Measurements from ENCODE around the gene ZNF662.

The ZNF662 gene

GRCh38 chr3:42906070-42906847 is at the start of gene ZNF662:
Gene ZNF662, plus strand, starts transcription at chr3:42906142. Its CDS starts 1,973 bp downstream, at chr3:42908115.
- DNase-seq: no peak

- DNase-seq: no peak
These were observed 49.4 kb upstream of the ZNF662 start for GRCh38 chr3:42856544-42856943.

GRCh38 chr3:42864321-42864950 is 41.5 kb upstream of the ZNF662 start:
- no peak for DNase-seq

GRCh38 chr3:42865256-42865655 is 40.7 kb upstream of the ZNF662 start:
- DNase-seq: no peak

GRCh38 chr3:42867138-42867537 is 38.8 kb upstream of the ZNF662 start:
- no peak for DNase-seq

- no peak for DNase-seq
These were observed 37.1 kb upstream of the ZNF662 start for GRCh38 chr3:42868841-42869240.

GRCh38 chr3:42871592-42872196 is 34.2 kb upstream of the ZNF662 start:
- DNase-seq: no peak

GRCh38 chr3:42872718-42873117 is 33.2 kb upstream of the ZNF662 start:
- no peak for DNase-seq

GRCh38 chr3:42873221-42873982 is 32.5 kb upstream of the ZNF662 start:
- DNase-seq: no peak

- DNase-seq: no peak
These were observed 31.2 kb upstream of the ZNF662 start for GRCh38 chr3:42874749-42875148.

GRCh38 chr3:42875325-42876151 is 30.4 kb upstream of the ZNF662 start, which contains the start of gene CYP8B1:
Gene CYP8B1, minus strand, starts transcription at chr3:42875879. Its CDS starts 63 bp downstream, at chr3:42875816.
- no peak for DNase-seq

- DNase-seq: no peak
These were observed 29.5 kb upstream of the ZNF662 start for GRCh38 chr3:42876401-42876800.

GRCh38 chr3:42876940-42877720 is 28.8 kb upstream of the ZNF662 start:
- DNase-seq: no peak

GRCh38 chr3:42877881-42878280 is 28.1 kb upstream of the ZNF662 start:
- no peak for DNase-seq

- DNase-seq: no peak
These were observed 25.8 kb upstream of the ZNF662 start for GRCh38 chr3:42880183-42880582.

- peak; percentile 68 to 84 for DNase-seq
These were observed 25.1 kb upstream of the ZNF662 start for GRCh38 chr3:42880601-42881451.

GRCh38 chr3:42883251-42883930 is 22.6 kb upstream of the ZNF662 start:
- DNase-seq: peak; percentile 38 to 60

- DNase-seq: no peak
These were observed 21.6 kb upstream of the ZNF662 start for GRCh38 chr3:42884324-42884723.

- no peak for DNase-seq
These were observed 19.6 kb upstream of the ZNF662 start for GRCh38 chr3:42886294-42886822.

GRCh38 chr3:42887084-42887483 is 18.9 kb upstream of the ZNF662 start:
- DNase-seq: no peak

Data from inflammatory macrophage treated with lipopolysaccharide for 1 hour (primary cell).